Right atrium auricular region (tissue), 2 donors: Measurements from ENCODE around the gene CCDC51. TPM values are rescaled to one million over a fixed set of nuclear protein-coding genes. Genes with fewer than 3 reads are reported as not detected.
"Not testable (repeated sequence)": the region's sequence is repeated elsewhere in the genome, so short reads cannot be mapped to it uniquely, and the experiment has no call there.

Experiments
- DNase-seq: peaks from one replicate; pipeline ENCODE4 v3.0.0-alpha.2; 2019; ENCODE audit warnings: low spot score
- H3K27ac ChIP-seq, 2 donors: fragments of 200-600 bp; sonication (generic); 1 replicate in 1 of 2; 2 replicates in 1 of 2; pipeline ENCODE4 v1.5.1; 2016 to 2019
- H3K27me3 ChIP-seq, 2 donors: fragments of 200-600 bp; sonication (generic); one replicate each; pipeline versions ENCODE4 v1.5.1 to v1.6.0; 2017 to 2019
- H3K36me3 ChIP-seq: fragments of 200-600 bp; sonication (generic); one replicate; pipeline ENCODE4 v1.5.1; 2016
- H3K4me1 ChIP-seq, 2 donors: fragments of 200-600 bp; sonication (generic); one replicate each; pipeline versions ENCODE4 v1.5.1 to v1.6.0; 2017 to 2019
- H3K4me3 ChIP-seq, 2 donors: fragments of 200-600 bp; sonication (generic); 1 replicate in 1 of 2; 2 replicates in 1 of 2; pipeline ENCODE4 v1.5.1; 2017 to 2019; ENCODE audit warnings: mild to moderate bottlenecking in 1 of 2, moderate library complexity in 1 of 2
- H3K9me3 ChIP-seq, 2 donors: fragments of 200-600 bp; sonication (generic); one replicate each; pipeline ENCODE4 v1.5.1; 2019
- CTCF ChIP-seq, 2 donors: fragments of 200-600 bp; sonication (generic); IDR thresholded peaks; one replicate each; pipeline ENCODE4 v1.5.1; 2019; ENCODE audit warnings: antibody characterized with exemption in 2 of 2
- total RNA-seq, 2 donors: library from RNA; depleted of rRNA; stranded (reverse); fragments of >200 nt; gene quantifications; one replicate each; pipeline ENCODE4 v1.1.0, GENCODE V29; 2016

CCDC51 gene
- 1 to 10 TPM; 8.4 to 9.2 TPM for total RNA-seq

- TF ChIP-seq CTCF (IDR thresholded peaks at IDR 0.05), result no peak
These were observed at the start of gene CCDC51, which contains the start of gene TMA7 for GRCh38 chr3:48439820-48440589. CCDC51 (minus strand) TSS chr3:48440119; CDS start chr3:48435128, 4,991 bp downstream. TMA7 (plus strand) TSS chr3:48440257; CDS start chr3:48440297, 40 bp downstream.

GRCh38 chr3:48486952-48487351 lies 47.0 kb upstream of the CCDC51 start:
- H3K36me3 ChIP-seq, result no peaks in the 10 kb centered on the region
- H3K27me3 ChIP-seq, result no peaks in the 10 kb centered on the region
- H3K4me3 ChIP-seq, result no peak overlapping the region
- H3K27ac ChIP-seq, result no peak overlapping the region
- H3K9me3 ChIP-seq, result no peaks in the 10 kb centered on the region
- DNase-seq, result no peak
- H3K4me1 ChIP-seq, result no peaks in the 10 kb centered on the region
- no peak for TF ChIP-seq CTCF (IDR thresholded peaks at IDR 0.05)

More at GRCh38 chr3:48439820-48440589, at the start of gene CCDC51, which contains the start of gene TMA7:
- Histone ChIP-seq H3K4me1 (peaks cover 0 to 25% of the 10 kb centered on the region in 2 donors), H3K36me3 (peaks cover 28% of the 10 kb centered on the region), H3K27ac (peak within 1 kb of the TSS; percentile 86 to 94), H3K9me3 (no peaks in the 10 kb centered on the region), H3K4me3 (peak within 1 kb of the TSS; percentile 75 to 92), H3K27me3 (no peaks in the 10 kb centered on the region)
- peak; percentile 99 for DNase-seq

GRCh38 chr3:48482822-48483221 lies 42.9 kb upstream of the CCDC51 start:
- DNase-seq, H3K27me3 ChIP-seq, H3K9me3 ChIP-seq, H3K4me3 ChIP-seq, H3K4me1 ChIP-seq, H3K36me3 ChIP-seq, H3K27ac ChIP-seq: not testable (repeated sequence)

GRCh38 chr3:48480891-48481290 lies 41.0 kb upstream of the CCDC51 start:
- H3K36me3 ChIP-seq, H3K4me3 ChIP-seq, H3K27me3 ChIP-seq, H3K4me1 ChIP-seq, H3K9me3 ChIP-seq, H3K27ac ChIP-seq, DNase-seq: not testable (repeated sequence)

- peaks cover 0 to 7% of the 10 kb centered on the region in 2 donors for H3K4me1 ChIP-seq
- H3K9me3 ChIP-seq, result no peaks in the 10 kb centered on the region
- no peak for TF ChIP-seq CTCF (IDR thresholded peaks at IDR 0.05)
- H3K27me3 ChIP-seq, result no peaks in the 10 kb centered on the region
- DNase-seq, result no peak
- no peak overlapping the region for H3K4me3 ChIP-seq
- no peak overlapping the region for H3K27ac ChIP-seq
- H3K36me3 ChIP-seq, result no peaks in the 10 kb centered on the region
These were observed 39.0 kb upstream of the CCDC51 start for GRCh38 chr3:48478626-48479555.

GRCh38 chr3:48477959-48478520 lies 38.1 kb upstream of the CCDC51 start:
- Histone ChIP-seq H3K4me1 (peaks cover 0 to 14% of the 10 kb centered on the region in 2 donors), H3K27ac (peak overlapping the region in 1 of 2 donors; percentile 7)

More at GRCh38 chr3:48477959-48478520, 38.1 kb upstream of the CCDC51 start:
- Histone ChIP-seq H3K36me3 (no peaks in the 10 kb centered on the region), H3K4me3 (no peak overlapping the region), H3K9me3 (no peaks in the 10 kb centered on the region), H3K27me3 (no peaks in the 10 kb centered on the region)
- no peak for TF ChIP-seq CTCF (IDR thresholded peaks at IDR 0.05)
- no peak for DNase-seq
